GM19328 (cell line): Measurements from ENCODE around the gene ULBP1.
"Not testable (repeated sequence)": the region's sequence is repeated elsewhere in the genome, so short reads cannot be mapped to it uniquely, and the experiment has no call there.

Source experiments
- ATAC-seq: cut with Tn5 transposase; IDR thresholded peaks from one replicate; pipeline ENCODE4 v1.9.1; 2021; ENCODE audit warnings: mild to moderate bottlenecking, moderate library complexity; ENCODE audit not compliant: unreplicated experiment

The ULBP1 gene

GRCh38 chr6:149963462-149964307, at the start of gene ULBP1:
TSS of gene ULBP1 (plus strand) at chr6:149963943. CDS start at chr6:149964050, 107 bp downstream.
- ATAC-seq = no peak

GRCh38 chr6:149915970-149916865, 47.5 kb upstream of the ULBP1 start:
- ATAC-seq = no peak

GRCh38 chr6:149917679-149918078, 46.1 kb upstream of the ULBP1 start:
- ATAC-seq = no peak

GRCh38 chr6:149918151-149918905, 45.4 kb upstream of the ULBP1 start:
- no peak for ATAC-seq

- ATAC-seq = not testable (repeated sequence)
Measured at GRCh38 chr6:149919126-149919833, 44.5 kb upstream of the ULBP1 start.

GRCh38 chr6:149919834-149920225, 43.9 kb upstream of the ULBP1 start:
- ATAC-seq = no peak

GRCh38 chr6:149921361-149921760, 42.4 kb upstream of the ULBP1 start:
- ATAC-seq = no peak

GRCh38 chr6:149922091-149922490, 41.7 kb upstream of the ULBP1 start:
- not testable (repeated sequence) for ATAC-seq

GRCh38 chr6:149922642-149923326, 41.0 kb upstream of the ULBP1 start, which contains the start of gene RAET1G:
TSS of gene RAET1G (minus strand) at chr6:149923121. CDS start at chr6:149923010, 111 bp downstream.
- ATAC-seq = no peak

GRCh38 chr6:149923327-149923986, 40.3 kb upstream of the ULBP1 start:
- ATAC-seq = no peak

GRCh38 chr6:149924206-149924932, 39.4 kb upstream of the ULBP1 start:
- ATAC-seq = no peak

- no peak for ATAC-seq
Measured at GRCh38 chr6:149924933-149925252, 38.9 kb upstream of the ULBP1 start.

- ATAC-seq = no peak
Measured at GRCh38 chr6:149925253-149925973, 38.3 kb upstream of the ULBP1 start.

- no peak for ATAC-seq
Measured at GRCh38 chr6:149925974-149926777, 37.6 kb upstream of the ULBP1 start.

GRCh38 chr6:149927025-149927424, 36.7 kb upstream of the ULBP1 start:
- not testable (repeated sequence) for ATAC-seq

GRCh38 chr6:149929422-149929821, 34.3 kb upstream of the ULBP1 start:
- ATAC-seq = no peak

- no peak for ATAC-seq
Measured at GRCh38 chr6:149931501-149931900, 32.2 kb upstream of the ULBP1 start.
